GM21447 (cell line): ENCODE measurements around the gene POM121C.
"Not testable (repeated sequence)": the region's sequence is repeated elsewhere in the genome, so short reads cannot be mapped to it uniquely, and the experiment has no call there.

Experiments used
- ATAC-seq: cut with Tn5 transposase; IDR thresholded peaks from one replicate; pipeline ENCODE4 v1.9.1; 2021; ENCODE audit not compliant: unreplicated experiment

Gene POM121C

GRCh38 chr7:75485979-75486643 is at the start of gene POM121C:
TSS of gene POM121C (minus strand) at chr7:75486299. CDS start at chr7:75441496, 44,803 bp downstream.
- peak; percentile 100 for ATAC-seq

GRCh38 chr7:75534727-75535307 is 48.7 kb upstream of the POM121C start:
- peak; percentile 73 for ATAC-seq

GRCh38 chr7:75533926-75534325 is 47.8 kb upstream of the POM121C start:
- ATAC-seq = no peak

GRCh38 chr7:75532639-75533038 is 46.5 kb upstream of the POM121C start:
- ATAC-seq = no peak

- no peak for ATAC-seq
Observed at GRCh38 chr7:75531359-75531821, 45.3 kb upstream of the POM121C start.

GRCh38 chr7:75527224-75527722 is 41.2 kb upstream of the POM121C start:
- not testable (repeated sequence) for ATAC-seq

- not testable (repeated sequence) for ATAC-seq
Observed at GRCh38 chr7:75521727-75522126, 35.6 kb upstream of the POM121C start.

GRCh38 chr7:75518842-75519241 is 32.7 kb upstream of the POM121C start:
- not testable (repeated sequence) for ATAC-seq

GRCh38 chr7:75509033-75509432 is 22.9 kb upstream of the POM121C start:
- not testable (repeated sequence) for ATAC-seq

- not testable (repeated sequence) for ATAC-seq
Observed at GRCh38 chr7:75492020-75492419, 5.9 kb upstream of the POM121C start, which contains the start of gene SPDYE5. TSS of gene SPDYE5 (plus strand) at chr7:75492320. CDS start at chr7:75494048, 1,728 bp downstream.

- ATAC-seq = not testable (repeated sequence)
Observed at GRCh38 chr7:75485355-75485978, 632 bp downstream of the POM121C start.

GRCh38 chr7:75480313-75480712 is 5.8 kb downstream of the POM121C start:
- not testable (repeated sequence) for ATAC-seq

GRCh38 chr7:75477457-75477856 is 8.6 kb downstream of the POM121C start:
- ATAC-seq = not testable (repeated sequence)

GRCh38 chr7:75470166-75470565 is 15.9 kb downstream of the POM121C start:
- ATAC-seq = not testable (repeated sequence)

GRCh38 chr7:75460541-75460940 is 25.6 kb downstream of the POM121C start:
- not testable (repeated sequence) for ATAC-seq

GRCh38 chr7:75458034-75458433 is 28.1 kb downstream of the POM121C start:
- not testable (repeated sequence) for ATAC-seq

GRCh38 chr7:75456403-75456802 is 29.7 kb downstream of the POM121C start:
- not testable (repeated sequence) for ATAC-seq

GRCh38 chr7:75452494-75452955 is 33.6 kb downstream of the POM121C start:
- ATAC-seq = not testable (repeated sequence)

- not testable (repeated sequence) for ATAC-seq
Observed at GRCh38 chr7:75449946-75450345, 36.2 kb downstream of the POM121C start.

GRCh38 chr7:75442465-75443111 is 43.5 kb downstream of the POM121C start:
- ATAC-seq = peak; percentile 86

- ATAC-seq = not testable (repeated sequence)
Observed at GRCh38 chr7:75442101-75442464, 44.0 kb downstream of the POM121C start.
